HG02885 (cell line): Measurements from ENCODE around the gene CAMKMT.
A peak's percentile ranks its signal among the peaks of the same experiment; 100 is the strongest.
"Not testable (repeated sequence)": the region's sequence is repeated elsewhere in the genome, so short reads cannot be mapped to it uniquely, and the experiment has no call there.

ENCODE experiments used
- ATAC-seq: cut with Tn5 transposase; IDR thresholded peaks from one replicate; pipeline ENCODE4 v1.9.1; 2021; ENCODE audit warnings: mild to moderate bottlenecking; ENCODE audit not compliant: unreplicated experiment, poor library complexity

The CAMKMT gene

GRCh38 chr2:44579115-44579836 lies 217.5 kb downstream of the CAMKMT start:
- no peak for ATAC-seq

GRCh38 chr2:44579837-44580230 lies 218.1 kb downstream of the CAMKMT start:
- no peak for ATAC-seq

GRCh38 chr2:44580875-44581515 lies 219.2 kb downstream of the CAMKMT start:
- ATAC-seq, result no peak

GRCh38 chr2:44582363-44583008 lies 220.7 kb downstream of the CAMKMT start:
- ATAC-seq, result no peak

- not testable (repeated sequence) for ATAC-seq
Measured at GRCh38 chr2:44595615-44596014, 233.9 kb downstream of the CAMKMT start.

- peak; percentile 62 for ATAC-seq
Measured at GRCh38 chr2:44596537-44597320, 235.0 kb downstream of the CAMKMT start.

- ATAC-seq, result no peak
Measured at GRCh38 chr2:44598330-44599119, 236.8 kb downstream of the CAMKMT start.

- ATAC-seq, result no peak
Measured at GRCh38 chr2:44599130-44599529, 237.4 kb downstream of the CAMKMT start.

- no peak for ATAC-seq
Measured at GRCh38 chr2:44602446-44602845, 240.7 kb downstream of the CAMKMT start.

- ATAC-seq, result no peak
Measured at GRCh38 chr2:44605511-44605910, 243.8 kb downstream of the CAMKMT start.

- no peak for ATAC-seq
Measured at GRCh38 chr2:44612276-44612675, 250.5 kb downstream of the CAMKMT start.

GRCh38 chr2:44614940-44615339 lies 253.2 kb downstream of the CAMKMT start:
- ATAC-seq, result no peak

- ATAC-seq, result no peak
Measured at GRCh38 chr2:44615950-44616518, 254.3 kb downstream of the CAMKMT start.

- peak; percentile 77 for ATAC-seq
Measured at GRCh38 chr2:44616667-44617155, 255.0 kb downstream of the CAMKMT start.

- no peak for ATAC-seq
Measured at GRCh38 chr2:44618251-44619023, 256.7 kb downstream of the CAMKMT start.

GRCh38 chr2:44620189-44620990 lies 258.6 kb downstream of the CAMKMT start:
- ATAC-seq, result no peak

GRCh38 chr2:44623622-44624351 lies 262.0 kb downstream of the CAMKMT start:
- no peak for ATAC-seq
